Ammon's horn (tissue), 1 donor: ENCODE measurements around the gene OOSP4B.
"Not testable (repeated sequence)": the region's sequence is repeated elsewhere in the genome, so short reads cannot be mapped to it uniquely, and the experiment has no call there.

Source experiments
- DNase-seq: peaks from one replicate; pipeline ENCODE4 v3.0.0-alpha.2; 2016; ENCODE audit warnings: low spot score

OOSP4B gene

DNA sequence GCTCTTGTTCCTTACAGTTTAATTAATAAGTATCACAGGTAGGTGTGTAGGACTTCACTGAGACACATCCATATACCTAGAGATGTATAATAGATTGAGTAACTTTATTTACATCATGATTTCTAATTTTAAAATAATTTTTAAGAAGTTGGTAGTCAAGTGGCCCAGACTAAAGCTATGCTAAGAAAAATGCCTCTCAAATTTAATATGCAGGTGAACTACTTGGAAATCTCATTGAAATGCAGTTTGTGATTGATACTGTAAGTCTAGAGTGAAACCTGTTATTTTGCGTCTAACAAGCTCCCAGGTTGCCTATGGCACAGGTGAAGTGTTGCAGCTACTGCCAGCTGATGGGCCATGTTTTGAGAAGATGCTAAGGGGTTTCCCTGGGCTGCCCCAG is at the start of gene OOSP4B:
TSS of gene OOSP4B (plus strand) at position 301 of the 400 bp plus-strand sequence.
- no peak for DNase-seq

DNA sequence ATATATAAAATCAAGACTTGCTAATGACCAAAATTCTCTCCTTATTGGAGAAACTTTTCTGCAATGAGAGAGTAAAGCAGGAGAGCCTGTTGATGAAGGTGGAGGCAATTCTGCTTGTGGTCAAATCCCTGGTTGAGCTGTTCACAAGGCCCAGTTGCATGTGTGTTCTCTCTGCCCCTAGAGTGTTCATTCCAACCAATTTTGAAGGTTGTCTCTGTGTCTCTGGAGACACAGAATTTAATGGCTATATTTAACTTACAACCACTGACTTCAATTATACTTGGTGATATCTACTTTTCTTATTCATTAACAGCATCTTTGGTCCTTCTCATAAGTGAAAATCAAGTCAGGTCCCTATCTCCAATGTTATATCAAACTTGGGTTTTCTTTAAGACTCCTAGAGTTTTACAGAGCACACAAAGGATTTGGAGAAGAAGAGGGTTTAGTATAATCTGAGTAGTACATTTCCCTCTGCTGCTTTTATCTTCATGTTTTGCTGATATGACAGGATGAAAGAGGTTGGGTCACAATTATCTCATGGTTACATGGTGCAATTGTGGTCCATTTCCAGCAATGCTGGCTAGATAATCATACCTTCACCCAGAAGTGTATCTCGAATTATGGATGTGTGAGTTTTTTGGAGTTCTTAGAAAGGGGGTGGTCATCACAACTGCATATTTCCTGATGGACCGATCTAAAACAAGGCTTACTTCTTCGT is 49.1 kb upstream of the OOSP4B start:
- DNase-seq = no peak

GRCh38 chr11:59968395-59968783 is 48.6 kb upstream of the OOSP4B start:
- no peak for DNase-seq

- no peak for DNase-seq
Observed at GRCh38 chr11:59973097-59973496, 43.9 kb upstream of the OOSP4B start.

DNA sequence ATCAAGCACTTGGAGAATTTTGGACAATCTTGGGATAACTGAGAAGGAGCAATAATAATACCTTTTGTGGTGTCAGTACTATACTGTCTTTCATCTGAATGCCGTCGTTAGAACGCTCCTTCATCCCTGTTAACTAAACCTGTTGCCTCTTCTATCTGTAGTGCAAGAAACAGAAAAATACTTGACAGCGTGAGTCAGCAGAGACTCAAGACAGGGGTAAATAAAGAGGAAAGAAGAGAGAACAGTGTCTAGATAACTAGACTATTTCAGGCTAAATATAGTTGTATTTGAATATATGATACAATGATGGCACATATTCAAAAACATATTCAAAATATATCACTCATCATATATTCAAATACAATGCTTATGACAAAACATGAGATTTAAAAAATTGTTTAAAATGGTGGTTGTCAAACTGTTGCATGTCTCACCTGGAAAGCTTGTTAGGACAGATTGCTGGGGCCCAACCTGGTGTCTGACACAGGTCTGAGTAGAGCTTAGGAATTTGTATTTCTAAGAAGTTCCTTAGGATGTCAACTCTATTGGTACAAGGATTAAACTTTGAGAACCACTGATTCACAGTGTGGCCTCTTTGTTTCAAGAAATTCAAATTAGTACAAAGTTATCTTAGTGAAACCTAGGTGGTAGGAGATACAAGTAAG is 35.7 kb upstream of the OOSP4B start:
- no peak for DNase-seq

- DNase-seq = not testable (repeated sequence)
Observed at GRCh38 chr11:59982037-59982436, 34.9 kb upstream of the OOSP4B start.

DNA sequence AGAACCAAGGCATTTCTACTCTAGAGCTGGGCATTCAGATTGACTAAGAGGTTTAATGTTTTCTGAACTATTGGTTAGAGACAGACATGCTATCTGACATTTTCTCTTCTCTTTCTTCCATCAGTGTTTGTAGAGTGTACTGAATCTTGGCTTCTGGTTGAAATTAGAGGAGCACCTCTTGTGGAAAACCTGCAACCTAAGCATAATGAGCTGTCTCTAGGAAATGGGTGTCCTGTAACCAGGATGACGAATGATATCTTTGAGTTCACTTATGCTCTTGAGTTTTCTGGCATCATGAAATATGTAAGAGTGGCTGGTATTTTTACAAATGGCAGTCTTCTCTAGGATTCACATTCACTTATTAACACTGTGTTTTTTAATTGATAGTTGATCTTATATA is 33.8 kb upstream of the OOSP4B start:
- DNase-seq = no peak

- no peak for DNase-seq
Observed at GRCh38 chr11:59984368-59984767, 32.6 kb upstream of the OOSP4B start.

GRCh38 chr11:59990421-59990820 is 26.6 kb upstream of the OOSP4B start:
- no peak for DNase-seq

DNA sequence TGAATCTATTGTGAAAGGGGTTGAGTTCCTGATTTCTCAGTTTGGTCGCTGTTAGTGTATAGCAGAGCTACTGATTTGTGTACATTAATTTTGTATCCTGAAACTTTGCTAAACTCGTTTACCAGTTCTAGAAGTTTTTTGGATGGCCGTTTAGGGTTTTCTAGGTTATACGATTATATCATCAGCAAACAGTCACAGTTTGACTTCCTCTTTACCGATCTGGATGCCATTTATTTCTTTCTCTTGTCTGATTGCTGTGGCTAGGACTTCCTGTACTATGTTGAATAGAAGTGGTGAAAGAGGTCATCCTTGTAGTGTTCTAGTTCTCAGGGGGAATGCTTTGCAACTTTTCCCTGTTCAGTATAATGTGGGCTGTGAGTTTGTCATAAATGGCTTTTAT is 24.6 kb upstream of the OOSP4B start:
- DNase-seq = no peak

DNA sequence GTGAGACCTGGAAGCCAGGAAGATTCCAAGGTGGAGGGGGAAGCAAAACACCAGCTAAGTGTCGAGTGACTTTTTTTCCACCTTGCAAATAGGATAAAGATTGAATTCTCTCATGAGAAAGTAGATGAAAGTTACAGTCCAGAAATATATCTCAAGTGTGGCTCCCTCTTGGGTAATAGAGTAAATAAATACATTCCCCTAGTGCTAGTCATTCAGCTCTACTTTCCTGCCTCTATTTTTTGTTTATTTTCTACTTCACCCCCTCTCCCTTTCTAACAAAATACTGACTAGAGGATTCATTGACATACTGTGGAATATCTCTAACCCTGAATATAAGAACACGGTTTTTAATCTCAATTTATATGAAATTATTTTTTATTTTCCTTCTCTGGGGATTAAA is 19.2 kb upstream of the OOSP4B start:
- no peak for DNase-seq

- DNase-seq = no peak
Observed at GRCh38 chr11:59999691-60000090, 17.3 kb upstream of the OOSP4B start.

- no peak for DNase-seq
Observed at GRCh38 chr11:60003729-60004128, 13.3 kb upstream of the OOSP4B start.

- DNase-seq = no peak
Observed at GRCh38 chr11:60005360-60005759, 11.6 kb upstream of the OOSP4B start.

DNA sequence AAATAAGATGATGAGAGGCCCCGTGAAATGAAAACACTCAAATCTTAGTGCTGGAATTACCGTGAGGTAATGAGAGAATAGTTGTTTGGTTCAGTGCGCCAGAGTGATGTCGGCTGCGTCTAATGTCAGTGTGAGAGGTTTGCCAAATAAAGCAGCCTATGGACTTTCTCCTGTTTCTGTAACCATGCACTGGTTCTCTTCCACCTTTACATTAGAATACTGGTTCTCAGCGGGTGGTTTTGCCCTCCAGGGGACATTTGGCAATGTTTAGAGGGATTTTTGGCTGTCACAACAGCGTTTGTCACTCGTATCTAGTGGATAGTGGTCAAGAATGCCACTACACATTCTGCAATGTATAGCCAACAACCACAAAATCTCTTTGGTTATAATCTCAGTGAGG is 1.1 kb downstream of the OOSP4B start:
- DNase-seq = no peak

GRCh38 chr11:60020376-60020775 is 3.4 kb downstream of the OOSP4B start:
- DNase-seq = not testable (repeated sequence)

GRCh38 chr11:60029015-60029632 is 12.1 kb downstream of the OOSP4B start:
- DNase-seq = no peak

- no peak for DNase-seq
Observed at GRCh38 chr11:60040109-60040508, 23.1 kb downstream of the OOSP4B start, which contains the start of gene OOSP2. Gene OOSP2, plus strand, starts transcription at chr11:60040409. Its CDS starts 51 bp downstream, at chr11:60040460.

DNA sequence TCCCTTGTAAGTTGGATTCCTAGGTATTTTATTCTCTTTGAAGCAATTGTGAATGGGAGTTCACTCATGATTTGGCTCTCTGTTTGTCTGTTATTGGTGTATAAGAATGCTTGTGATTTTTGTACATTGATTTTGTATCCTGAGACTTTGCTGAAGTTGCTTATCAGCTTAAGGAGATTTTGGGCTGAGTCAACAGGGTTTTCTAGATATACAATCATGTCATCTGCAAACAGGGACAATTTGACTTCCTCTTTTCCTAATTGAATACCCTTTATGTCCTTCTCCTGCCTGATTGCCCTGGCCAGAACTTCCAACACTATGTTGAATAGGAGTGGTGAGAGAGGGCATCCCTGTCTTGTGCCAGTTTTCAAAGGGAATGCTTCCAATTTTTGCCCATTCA is 33.4 kb downstream of the OOSP4B start:
- DNase-seq = not testable (repeated sequence)

- DNase-seq = not testable (repeated sequence)
Observed at GRCh38 chr11:60050839-60051238, 33.9 kb downstream of the OOSP4B start.

- DNase-seq = no peak
Observed at GRCh38 chr11:60056349-60056969, 39.5 kb downstream of the OOSP4B start, which contains the start of gene MS4A3. Gene MS4A3, plus strand, starts transcription at chr11:60056665. Its CDS starts 4,496 bp downstream, at chr11:60061161.

- no peak for DNase-seq
Observed at GRCh38 chr11:60059052-60059451, 42.1 kb downstream of the OOSP4B start.
